Cardiac muscle cell (in vitro differentiated cells and primary cell): ENCODE results near the gene AGXT2. TPM values are rescaled to one million over a fixed set of nuclear protein-coding genes. Genes with fewer than 3 reads are reported as not detected.

Experiments
- DNase-seq, 2 donors: peaks; one replicate each; pipeline versions ENCODE4 v3.0.0 to v3.0.0-alpha.2; 2010 to 2017; ENCODE audit warnings: low read depth in 1 of 2, low spot score in 1 of 2
- H3K27ac ChIP-seq: fragments of 200-600 bp; sonication (generic); 2 replicates; pipeline ENCODE4 v1.5.1; 2016
- H3K27me3 ChIP-seq: fragments of 200-600 bp; sonication (generic); 2 replicates; pipeline ENCODE4 v1.6.0; 2016; ENCODE audit warnings: control low read depth
- H3K36me3 ChIP-seq: fragments of 200-600 bp; sonication (generic); 2 replicates; pipeline ENCODE4 v1.5.1; 2016; ENCODE audit warnings: control low read depth
- H3K4me1 ChIP-seq: fragments of 200-600 bp; sonication (generic); 2 replicates; pipeline ENCODE4 v1.8.1; 2017; ENCODE audit warnings: low read depth, mild to moderate bottlenecking, mixed run types
- H3K4me3 ChIP-seq: fragments of 200-600 bp; sonication (generic); 2 replicates; pipeline ENCODE4 v1.5.1; 2016; ENCODE audit warnings: mild to moderate bottlenecking
- H3K9me3 ChIP-seq: fragments of 200-600 bp; sonication (generic); 2 replicates; pipeline ENCODE4 v1.5.1; 2017; ENCODE audit warnings: low read depth, mild to moderate bottlenecking, control low read depth
- CTCF ChIP-seq: IDR thresholded peaks from 2 replicates; pipeline ENCODE4 v1.5.1; 2012; ENCODE audit warnings: low read depth, mild to moderate bottlenecking, low read length
- polyA plus RNA-seq: library from polyadenylated mRNA; unstranded; fragments of >200 nt; fragmentation: Nextera tagmentation; extraction: Ambion mirVana; gene quantifications from 2 replicates; pipeline ENCODE4 v1.2.1, GENCODE V29; 2016
- total RNA-seq: library from RNA; depleted of rRNA; stranded (reverse); fragments of >200 nt; gene quantifications from 2 replicates; pipeline ENCODE4 v1.2.3, GENCODE V29; 2016

The AGXT2 gene
- total and polyA plus RNA-seq, 2 experiments from 2014 or later = not detected

- Histone ChIP-seq H3K36me3 (no peaks in the 10 kb centered on the region), H3K27ac (no peak overlapping the region), H3K4me1 (no peaks in the 10 kb centered on the region), H3K27me3 (no peaks in the 10 kb centered on the region), H3K4me3 (no peak overlapping the region), H3K9me3 (no peaks in the 10 kb centered on the region)
- no peak for DNase-seq
- TF ChIP-seq CTCF = no peak
These were observed 15.7 kb upstream of the AGXT2 start for GRCh38 chr5:35063414-35063813.

- H3K27me3 ChIP-seq = no peaks in the 10 kb centered on the region
- no peak overlapping the region for H3K4me3 ChIP-seq
- H3K4me1 ChIP-seq = no peaks in the 10 kb centered on the region
- no peak for TF ChIP-seq CTCF
- H3K9me3 ChIP-seq = no peaks in the 10 kb centered on the region
- no peaks in the 10 kb centered on the region for H3K36me3 ChIP-seq
- no peak overlapping the region for H3K27ac ChIP-seq
- peak in 1 of 2 donors; percentile 59 for DNase-seq
These were observed 13.5 kb upstream of the AGXT2 start for GRCh38 chr5:35061211-35061770.

GRCh38 chr5:35060236-35060635 lies 12.5 kb upstream of the AGXT2 start:
- DNase-seq = no peak
- H3K4me3 ChIP-seq = no peak overlapping the region
- no peaks in the 10 kb centered on the region for H3K36me3 ChIP-seq
- H3K9me3 ChIP-seq = no peaks in the 10 kb centered on the region
- no peaks in the 10 kb centered on the region for H3K27me3 ChIP-seq
- TF ChIP-seq CTCF = no peak
- no peaks in the 10 kb centered on the region for H3K4me1 ChIP-seq
- no peak overlapping the region for H3K27ac ChIP-seq

GRCh38 chr5:35059251-35059650 lies 11.5 kb upstream of the AGXT2 start:
- H3K4me3 ChIP-seq = no peak overlapping the region
- H3K27me3 ChIP-seq = no peaks in the 10 kb centered on the region
- H3K4me1 ChIP-seq = no peaks in the 10 kb centered on the region
- H3K27ac ChIP-seq = no peak overlapping the region
- TF ChIP-seq CTCF = no peak
- no peaks in the 10 kb centered on the region for H3K36me3 ChIP-seq
- DNase-seq = no peak
- H3K9me3 ChIP-seq = no peaks in the 10 kb centered on the region

GRCh38 chr5:35058374-35058788 lies 10.6 kb upstream of the AGXT2 start:
- H3K27me3 ChIP-seq = no peaks in the 10 kb centered on the region
- no peak for DNase-seq
- no peak overlapping the region for H3K27ac ChIP-seq
- H3K9me3 ChIP-seq = no peaks in the 10 kb centered on the region
- H3K36me3 ChIP-seq = no peaks in the 10 kb centered on the region
- no peak overlapping the region for H3K4me3 ChIP-seq
- no peaks in the 10 kb centered on the region for H3K4me1 ChIP-seq
- TF ChIP-seq CTCF = no peak

GRCh38 chr5:35056686-35057085 lies 8.9 kb upstream of the AGXT2 start:
- H3K27ac ChIP-seq = no peak overlapping the region
- no peak for TF ChIP-seq CTCF
- no peaks in the 10 kb centered on the region for H3K9me3 ChIP-seq
- H3K4me1 ChIP-seq = no peaks in the 10 kb centered on the region
- H3K27me3 ChIP-seq = no peaks in the 10 kb centered on the region
- no peak for DNase-seq
- no peaks in the 10 kb centered on the region for H3K36me3 ChIP-seq
- no peak overlapping the region for H3K4me3 ChIP-seq
